ENCODE data around the gene FZR1. TPM values are rescaled to one million over a fixed set of nuclear protein-coding genes. Genes with fewer than 3 reads are reported as not detected.
A peak's percentile ranks its signal among the peaks of the same experiment; 100 is the strongest.

Gene FZR1
- total and polyA plus RNA-seq, 2 of the 4 experiments (the other 2 are of a cell fraction) = 21.5 to 47.8 TPM

- Histone ChIP-seq H4K8ac (ENCODE audit: low read depth in 2 of 2, low read length in 2 of 2) (no peak overlapping the region), H3K9me3 (ENCODE audit: control insufficient read depth, insufficient read depth, low read length) (no peaks in the 10 kb centered on the region), H3K27ac (ENCODE audit: insufficient read depth, low read length) (no peak overlapping the region), H3K23ac (ENCODE audit: low read depth, low read length) (no peak overlapping the region), H3K4me3 (ENCODE audit: insufficient read depth, low read depth, low read length) (no peak overlapping the region), H4K91ac (ENCODE audit: insufficient read depth, low read depth, low read length) (no peak overlapping the region), H3K18ac (ENCODE audit: low read depth, low read length) (no peak overlapping the region), H3K36me3 (ENCODE audit: control insufficient read depth, insufficient read depth, low read length) (no peaks in the 10 kb centered on the region), H2BK5ac (ENCODE audit: low read depth, low read length, poor library complexity, severe bottlenecking) (no peak overlapping the region), H3K79me1 (ENCODE audit: low read depth in 1 of 2, low read length in 2 of 2) (no peaks in the 10 kb centered on the region), H2BK15ac (ENCODE audit: low read depth, low read length) (no peak overlapping the region), H3K56ac (ENCODE audit: extremely low read depth, insufficient read depth, low read length) (no peak overlapping the region), H2AK9ac (replicated peaks; ENCODE audit: low read depth, low read length, poor library complexity) (no peak overlapping the region), H3K9me1 (ENCODE audit: insufficient read depth, low read length) (no peaks in the 10 kb centered on the region), H3K9ac (ENCODE audit: low read depth, low read length) (no peak overlapping the region), H3K4me1 (ENCODE audit: control insufficient read depth, insufficient read depth, low read length) (no peaks in the 10 kb centered on the region), H2AK5ac (ENCODE audit: low read depth, low read length) (no peak overlapping the region), H2AFZ (replicated peaks; ENCODE audit: low read length, poor library complexity) (peak overlapping the region; percentile 21), H3K27me3 (ENCODE audit: control insufficient read depth, insufficient read depth, low read length) (peaks cover 33% of the 10 kb centered on the region), H2BK120ac (ENCODE audit: low read depth, low read length) (no peak overlapping the region), H3K14ac (replicated peaks; ENCODE audit: low read depth, low read length) (no peak overlapping the region), H3K4ac (ENCODE audit: low read depth, low read length) (no peak overlapping the region), H3K4me2 (ENCODE audit: low read depth, low read length) (no peak overlapping the region), H2BK20ac (ENCODE audit: low read depth, low read length) (no peak overlapping the region), H4K5ac (ENCODE audit: low read depth, low read length) (no peak overlapping the region), H4K20me1 (ENCODE audit: insufficient read depth, low read length) (no peaks in the 10 kb centered on the region)
- BruUV-seq (replicated peaks) = no TSS peak
- ATAC-seq (ENCODE audit: low read depth) (no peak), DNase-seq (no peak)
- ChIA-PET CTCF (interaction anchor here (1.7 kb wide), 1 partner anchor 178 kb away, joined by 5 read pairs; no protein-coding TSS in a partner anchor), POLR2A (ENCODE audit: unreplicated experiment) (interaction anchor here (0.6 kb wide), 1 partner anchor 182 kb away, joined by 6 read pairs; no protein-coding TSS in a partner anchor)
- TF ChIP-seq MXI1 (IDR thresholded peaks at IDR 0.05; ENCODE audit: borderline replicate concordance, low read depth, low read length) (no peak), NFE2L2 (IDR thresholded peaks at IDR 0.05; ENCODE audit: low read depth, low read length) (no peak), CHD1 (IDR thresholded peaks at IDR 0.05; ENCODE audit: low read depth, low read length) (no peak), SMC3 (IDR thresholded peaks at IDR 0.05; ENCODE audit: low read depth, low read length) (no peak), MAFK (IDR thresholded peaks at IDR 0.05; ENCODE audit: low read depth, low read length) (no peak), CEBPB (IDR thresholded peaks at IDR 0.05; ENCODE audit: low read depth, low read length) (no peak), ELK1 (IDR thresholded peaks at IDR 0.05; ENCODE audit: borderline replicate concordance, low read depth, low read length) (no peak), CTCF (conservative IDR thresholded peaks at IDR 0.05; ENCODE audit: low read depth, low read length) (no peak), RAD21 (IDR thresholded peaks at IDR 0.05; ENCODE audit: low read length) (no peak), BHLHE40 (IDR thresholded peaks at IDR 0.05; ENCODE audit: low read depth, low read length) (no peak)
- dilution Hi-C loops (cut with HindIII; ENCODE audit: low sequenced_read_pairs, unreplicated experiment) = no loop called here
- in situ Hi-C loops (cut with MboI; ENCODE audit: low sequenced_read_pairs) = loop anchor here (25.0 kb wide), 1 partner anchor 520 kb away; no protein-coding TSS in a partner anchor
- intact Hi-C loops (cut with micrococcal nuclease) = no loop called here
- 68% methylated on average over 31 of the region's 49 CpGs; no CpG with 5 or more reads in 1 of the 2 experiments for WGBS, 2 experiments (ENCODE audit: extremely low coverage in 2 of 2, insufficient read length in 1 of 2)
These were observed 23.4 kb upstream of the FZR1 start for GRCh38 chr19:3482507-3483225.

All from IMR-90 (cell line).